ENCODE measurements around the gene NEURL3. TPM values are rescaled to one million over a fixed set of nuclear protein-coding genes. Genes with fewer than 3 reads are reported as not detected.
"Not testable (repeated sequence)": the region's sequence is repeated elsewhere in the genome, so short reads cannot be mapped to it uniquely, and the experiment has no call there.

The NEURL3 gene, protein sequence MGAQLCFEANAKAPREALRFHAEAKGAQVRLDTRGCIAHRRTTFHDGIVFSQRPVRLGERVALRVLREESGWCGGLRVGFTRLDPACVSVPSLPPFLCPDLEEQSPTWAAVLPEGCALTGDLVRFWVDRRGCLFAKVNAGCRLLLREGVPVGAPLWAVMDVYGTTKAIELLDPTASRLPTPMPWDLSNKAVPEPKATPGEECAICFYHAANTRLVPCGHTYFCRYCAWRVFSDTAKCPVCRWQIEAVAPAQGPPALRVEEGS
- 1 to 10 TPM in 3 of 4 donors, under 1 TPM in 1; 0.15 to 9.0 (median 4.0) TPM for polyA plus RNA-seq (ENCODE audit: insufficient read length in 4 of 4)

GRCh38 chr2:96505231-96505889 lies at the start of gene NEURL3:
Gene NEURL3, minus strand, starts transcription at chr2:96505357. Its CDS starts 71 bp downstream, at chr2:96505286.
- DNase-seq (ENCODE audit: low read depth in 4 of 4, low spot score in 3 of 4), result peak in 2 of 4 donors; percentile 48 to 66

DNA sequence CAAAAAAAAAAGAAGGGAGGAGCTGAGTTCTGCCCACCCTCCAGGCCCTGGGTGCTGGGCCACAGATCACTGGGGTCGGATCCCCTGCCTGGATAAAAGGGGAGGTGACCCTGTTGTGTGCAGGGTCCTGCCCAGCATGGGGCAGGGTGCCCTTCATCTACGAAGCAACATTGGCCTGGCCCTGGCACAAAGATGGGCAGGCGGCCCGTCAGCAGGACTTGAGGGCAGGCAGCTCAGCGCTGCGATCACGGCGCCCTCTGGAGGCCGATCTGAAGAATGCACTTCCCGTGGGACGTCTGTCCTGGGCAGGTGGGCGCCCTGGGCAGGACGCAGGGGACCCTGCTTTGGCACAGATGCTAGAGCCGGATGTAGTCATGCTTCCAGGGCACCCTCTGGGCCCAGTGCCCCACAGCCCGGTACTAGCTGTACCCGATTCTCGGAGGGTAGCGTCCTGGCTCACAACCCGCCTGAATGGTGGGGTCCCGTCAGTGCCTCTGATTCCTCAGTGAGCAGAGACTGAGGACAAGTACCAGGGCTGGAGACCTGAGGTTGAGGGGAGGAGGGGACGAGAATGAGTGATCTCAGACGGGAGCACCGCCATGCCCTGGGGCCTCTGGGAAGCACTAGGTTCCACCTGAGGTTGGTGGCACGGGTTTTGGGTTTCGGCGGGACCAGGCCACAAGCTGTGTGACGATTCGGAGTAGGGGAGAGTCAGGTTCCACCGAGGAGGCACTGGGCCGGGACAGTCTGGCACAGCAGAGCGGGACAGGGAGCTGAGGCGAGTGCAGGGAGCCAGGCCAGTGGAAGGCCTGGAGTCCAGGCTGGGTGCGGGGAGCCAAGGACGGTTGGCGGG lies 49.4 kb upstream of the NEURL3 start:
- no peak for DNase-seq (ENCODE audit: low read depth in 4 of 4, low spot score in 3 of 4)

DNA sequence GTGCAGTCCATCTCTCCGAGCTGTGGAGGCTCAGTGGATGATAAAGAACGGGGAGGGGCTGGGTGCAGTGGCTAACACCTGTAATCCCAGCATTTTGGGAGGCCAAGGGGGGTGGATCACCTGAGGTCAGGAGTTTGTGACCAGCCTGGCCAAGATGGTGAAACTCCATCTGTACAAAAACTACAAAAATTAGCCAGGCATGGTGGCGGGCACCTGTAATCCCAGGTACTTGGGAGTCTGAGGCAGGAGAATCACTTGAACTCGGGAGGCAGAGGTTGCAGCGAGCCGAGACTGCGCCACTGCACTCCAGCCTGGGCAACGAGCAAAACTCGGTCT lies 48.8 kb upstream of the NEURL3 start:
- DNase-seq (ENCODE audit: low read depth in 4 of 4, low spot score in 3 of 4), result not testable (repeated sequence)

GRCh38 chr2:96553176-96553956 lies 48.2 kb upstream of the NEURL3 start:
- DNase-seq (ENCODE audit: low read depth in 4 of 4, low spot score in 3 of 4), result no peak

DNA sequence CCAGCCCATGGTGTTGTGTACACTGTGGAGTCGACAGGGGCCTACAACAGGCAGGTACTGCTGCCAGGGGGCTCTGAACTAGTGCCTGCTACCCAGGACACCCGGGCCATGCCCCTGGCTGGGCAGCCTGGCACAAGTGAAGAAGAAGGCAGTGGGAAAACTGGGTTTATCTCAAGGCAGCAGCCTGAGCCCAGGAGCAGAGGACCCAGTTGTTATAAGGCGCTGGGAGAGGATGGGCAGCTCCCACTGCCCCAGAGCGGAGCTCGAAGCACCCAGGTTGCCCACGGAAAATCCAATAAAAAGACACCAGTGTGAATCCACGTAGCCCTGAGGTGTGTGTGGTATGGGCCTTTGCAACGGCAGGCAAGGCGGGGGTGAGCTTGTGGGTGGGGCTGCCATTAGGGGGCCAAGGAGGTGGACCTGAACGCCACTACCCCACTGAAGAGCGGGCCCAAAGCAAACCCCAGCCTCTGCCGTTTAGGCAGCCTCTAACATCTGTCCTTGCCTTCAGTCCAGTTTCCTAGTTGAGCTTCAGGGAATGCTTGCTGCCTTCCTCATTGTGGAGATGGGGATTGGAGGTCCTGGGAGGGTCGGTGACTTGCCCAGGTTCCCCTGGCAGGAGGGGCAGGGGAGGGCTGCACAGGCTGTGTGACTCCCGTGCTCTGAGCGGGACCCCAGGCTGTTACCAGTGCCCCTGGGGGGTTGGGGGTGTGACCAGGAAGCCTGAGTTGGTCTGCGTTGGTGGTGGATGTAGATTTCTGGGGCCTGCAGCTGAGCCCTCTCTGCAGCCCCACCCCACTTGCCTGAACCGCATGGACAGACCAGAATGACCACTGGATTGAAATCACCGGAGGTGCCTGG lies 47.4 kb upstream of the NEURL3 start:
- no peak for DNase-seq (ENCODE audit: low read depth in 4 of 4, low spot score in 3 of 4)

GRCh38 chr2:96551605-96552314 lies 46.6 kb upstream of the NEURL3 start:
- no peak for DNase-seq (ENCODE audit: low read depth in 4 of 4, low spot score in 3 of 4)

DNA sequence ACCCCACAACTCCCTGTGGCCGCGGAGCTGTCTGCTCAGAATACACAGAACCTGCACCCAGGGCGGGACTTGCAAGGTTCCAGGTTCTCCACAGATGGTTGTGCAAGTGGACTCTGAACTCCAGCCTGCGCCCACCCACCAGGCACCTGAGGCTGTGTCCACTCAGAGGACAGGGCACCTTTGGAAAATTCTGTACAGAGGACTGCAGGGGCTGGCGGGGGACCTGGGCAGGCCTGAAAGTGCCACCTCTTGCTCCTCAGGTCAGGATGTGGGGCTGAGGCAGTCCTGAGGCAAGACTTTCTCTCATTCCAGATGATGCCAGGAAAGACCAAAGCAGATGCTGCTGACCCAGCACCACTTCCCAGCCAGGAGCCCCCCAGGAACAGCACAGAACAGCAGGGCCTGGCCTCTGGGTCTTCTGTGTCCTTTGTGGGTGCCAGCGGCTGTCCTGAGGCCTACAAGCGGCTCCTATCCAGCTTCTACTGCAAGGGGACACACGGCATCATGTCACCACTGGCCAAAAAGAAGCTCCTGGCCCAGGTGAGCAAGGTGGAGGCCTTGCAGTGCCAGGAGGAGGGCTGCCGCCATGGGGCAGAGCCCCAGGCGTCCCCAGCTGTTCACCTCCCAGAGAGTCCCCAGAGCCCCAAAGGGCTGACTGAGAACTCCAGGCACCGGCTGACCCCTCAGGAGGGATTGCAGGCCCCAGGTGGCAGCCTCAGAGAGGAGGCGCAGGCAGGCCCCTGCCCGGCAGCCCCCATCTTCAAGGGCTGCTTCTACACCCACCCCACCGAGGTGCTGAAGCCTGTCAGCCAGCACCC lies 45.8 kb upstream of the NEURL3 start:
- DNase-seq (ENCODE audit: low read depth in 4 of 4, low spot score in 3 of 4), result no peak

DNA sequence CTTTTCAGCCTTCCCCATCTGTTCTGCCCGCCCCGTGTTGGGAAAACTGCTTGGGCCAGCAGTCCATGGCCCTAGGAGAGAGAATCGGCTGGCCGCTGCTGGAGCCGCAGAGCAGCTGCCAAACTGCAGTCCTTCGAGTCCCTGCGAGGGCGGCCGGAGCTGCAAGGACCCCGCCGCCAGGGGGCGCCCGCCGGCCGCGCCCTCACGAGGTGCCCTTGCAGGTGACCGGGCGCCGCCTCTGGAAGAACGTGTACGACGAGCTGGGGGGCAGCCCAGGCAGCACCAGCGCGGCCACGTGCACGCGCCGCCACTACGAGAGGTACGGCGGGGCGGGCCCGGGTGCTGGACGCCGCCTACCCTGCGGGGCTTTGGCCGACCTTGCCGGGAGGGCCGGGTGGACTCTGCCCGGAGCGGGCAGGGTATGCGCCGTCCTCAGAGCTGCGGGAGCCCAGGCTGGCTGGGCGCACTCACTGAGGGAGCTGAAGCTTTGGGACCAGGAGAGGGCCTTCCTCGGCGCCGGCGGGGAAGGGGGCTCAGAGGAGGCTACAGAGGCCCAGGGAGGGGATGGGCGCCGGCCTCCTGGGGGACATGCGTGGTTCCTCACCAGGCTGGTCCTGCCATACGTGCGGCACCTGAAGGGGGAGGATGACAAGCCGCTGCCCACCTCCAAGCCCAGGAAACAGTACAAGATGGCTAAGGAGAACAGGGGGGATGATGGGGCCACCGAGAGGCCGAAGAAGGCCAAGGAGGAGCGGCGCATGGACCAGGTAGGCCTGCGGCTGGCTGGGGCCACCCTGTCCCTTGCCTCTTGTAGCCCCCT lies 45.0 kb upstream of the NEURL3 start:
- DNase-seq (ENCODE audit: low read depth in 4 of 4, low spot score in 3 of 4), result no peak

DNA sequence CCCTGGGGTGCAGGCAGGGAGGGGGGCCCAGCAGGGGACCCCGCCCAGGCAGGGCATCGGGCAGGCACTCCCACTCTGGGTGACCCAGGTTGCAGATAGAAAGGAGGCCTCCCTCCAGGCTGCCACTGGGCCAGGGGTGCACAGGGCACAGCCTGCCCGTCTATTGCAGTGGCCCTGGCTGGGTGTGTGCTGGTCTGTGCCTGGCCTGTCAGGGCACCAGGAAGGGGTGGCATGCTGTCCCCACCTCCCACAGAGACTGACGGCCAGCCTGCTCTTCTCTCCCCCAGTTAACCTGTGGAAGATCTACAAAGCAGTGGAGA lies 44.3 kb upstream of the NEURL3 start:
- no peak for DNase-seq (ENCODE audit: low read depth in 4 of 4, low spot score in 3 of 4)

DNA sequence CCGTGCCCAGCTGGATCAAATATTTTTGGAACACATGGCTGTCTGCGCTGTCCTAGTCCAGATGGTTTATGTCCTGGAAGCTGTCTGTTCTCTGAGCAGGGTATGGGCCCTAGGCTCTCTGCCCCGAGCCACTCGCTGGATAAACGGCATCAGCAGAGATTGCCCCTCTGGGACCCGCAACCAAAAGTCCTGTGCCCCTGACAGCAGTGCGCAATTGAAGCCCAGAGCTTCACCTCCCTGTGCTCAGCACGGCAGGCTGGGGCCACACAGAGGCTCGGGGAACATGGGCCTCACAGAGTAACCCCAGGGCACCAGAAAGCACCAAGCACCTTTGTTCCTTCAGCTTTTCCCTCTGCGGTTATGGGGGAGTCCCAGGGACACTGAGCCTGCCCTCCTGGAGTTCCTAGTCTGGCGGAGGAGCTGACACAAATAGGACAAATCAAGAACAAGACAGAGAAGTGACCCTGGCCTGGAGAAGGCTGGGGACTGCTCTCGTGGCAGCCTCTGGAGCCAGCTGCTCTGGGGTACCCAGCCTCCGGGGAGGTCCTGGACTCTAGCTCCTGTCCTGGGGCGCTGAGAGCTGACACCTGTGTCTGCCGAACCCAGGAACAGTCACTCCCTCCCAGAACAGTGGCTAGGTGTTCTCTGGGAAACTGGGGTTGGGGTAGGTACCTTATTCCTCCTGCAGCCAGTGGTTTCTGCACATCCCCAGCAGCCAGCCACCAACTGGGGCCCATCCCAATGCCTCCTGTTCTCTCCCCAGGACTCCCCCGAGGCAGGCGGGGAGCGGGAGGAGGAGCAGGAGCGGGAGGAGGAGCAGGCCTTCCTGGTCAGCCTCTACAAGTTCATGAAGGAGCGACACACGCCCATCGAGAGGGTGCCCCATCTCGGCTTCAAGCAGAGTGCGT lies 43.7 kb upstream of the NEURL3 start:
- DNase-seq (ENCODE audit: low read depth in 4 of 4, low spot score in 3 of 4), result no peak

DNA sequence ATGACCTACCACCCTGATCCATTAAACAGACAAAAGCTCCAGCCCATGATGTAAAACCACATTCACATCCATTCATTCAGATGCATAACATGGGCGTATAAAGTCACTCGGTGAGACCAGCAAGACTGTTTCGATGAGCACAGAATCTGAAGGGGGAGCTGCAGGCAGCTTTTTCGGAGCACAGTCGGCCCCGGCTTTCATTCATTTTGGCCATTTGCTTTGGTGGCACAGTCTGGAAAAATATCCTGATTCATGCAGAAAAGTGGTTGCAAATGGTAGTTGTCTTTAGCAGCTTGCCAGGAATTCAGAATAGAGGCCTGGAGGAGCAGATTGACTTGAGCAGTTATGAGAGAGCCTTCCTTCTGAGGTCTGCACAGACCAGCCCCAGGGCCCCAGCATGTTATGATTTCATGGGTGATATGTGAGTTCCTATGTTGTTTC lies 42.6 kb upstream of the NEURL3 start:
- DNase-seq (ENCODE audit: low read depth in 4 of 4, low spot score in 3 of 4), result no peak

DNA sequence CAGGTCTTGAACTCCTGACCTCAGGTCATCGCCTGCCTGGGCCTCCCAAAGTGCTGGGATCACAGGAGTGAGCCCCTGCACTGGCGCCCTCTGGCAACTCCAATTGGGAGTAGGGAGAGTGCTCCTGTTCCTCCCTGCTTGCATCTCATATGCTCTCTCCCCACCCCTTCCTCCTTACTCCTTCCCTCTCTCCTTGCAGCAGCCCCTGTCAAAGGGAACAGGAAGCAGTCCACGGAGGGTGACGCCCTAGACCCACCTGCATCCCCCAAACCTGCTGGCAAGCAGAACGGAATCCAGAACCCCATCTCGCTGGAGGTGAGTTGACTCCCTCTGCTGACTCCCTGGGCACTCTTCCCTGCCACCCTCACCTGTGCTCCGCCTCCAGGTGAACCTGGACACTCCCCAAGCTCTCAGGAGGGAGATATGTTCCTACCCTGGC lies 42.1 kb upstream of the NEURL3 start:
- no peak for DNase-seq (ENCODE audit: low read depth in 4 of 4, low spot score in 3 of 4)

DNA sequence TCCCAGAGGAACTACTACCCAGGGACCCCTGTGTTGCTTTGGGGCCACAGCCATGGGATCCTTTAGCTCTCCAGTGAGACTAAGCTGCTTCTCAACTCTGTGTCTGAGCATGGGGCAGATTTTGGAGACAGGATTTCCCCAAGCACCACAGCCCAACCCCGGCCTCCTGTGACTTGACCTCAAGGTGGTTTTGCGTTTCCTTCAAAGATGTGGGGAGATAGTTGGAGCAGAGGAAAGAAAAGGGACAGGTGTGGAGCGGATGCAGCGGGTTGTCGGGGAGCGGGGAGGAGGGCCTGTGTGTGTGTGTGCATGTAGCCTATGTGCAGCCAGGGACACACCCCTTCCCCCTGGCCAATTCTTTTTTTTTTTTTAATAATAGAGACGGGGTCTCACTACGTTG lies 41.6 kb upstream of the NEURL3 start:
- no peak for DNase-seq (ENCODE audit: low read depth in 4 of 4, low spot score in 3 of 4)

- no peak for DNase-seq (ENCODE audit: low read depth in 4 of 4, low spot score in 3 of 4)
These were observed 41.2 kb upstream of the NEURL3 start for GRCh38 chr2:96546321-96546720.

DNA sequence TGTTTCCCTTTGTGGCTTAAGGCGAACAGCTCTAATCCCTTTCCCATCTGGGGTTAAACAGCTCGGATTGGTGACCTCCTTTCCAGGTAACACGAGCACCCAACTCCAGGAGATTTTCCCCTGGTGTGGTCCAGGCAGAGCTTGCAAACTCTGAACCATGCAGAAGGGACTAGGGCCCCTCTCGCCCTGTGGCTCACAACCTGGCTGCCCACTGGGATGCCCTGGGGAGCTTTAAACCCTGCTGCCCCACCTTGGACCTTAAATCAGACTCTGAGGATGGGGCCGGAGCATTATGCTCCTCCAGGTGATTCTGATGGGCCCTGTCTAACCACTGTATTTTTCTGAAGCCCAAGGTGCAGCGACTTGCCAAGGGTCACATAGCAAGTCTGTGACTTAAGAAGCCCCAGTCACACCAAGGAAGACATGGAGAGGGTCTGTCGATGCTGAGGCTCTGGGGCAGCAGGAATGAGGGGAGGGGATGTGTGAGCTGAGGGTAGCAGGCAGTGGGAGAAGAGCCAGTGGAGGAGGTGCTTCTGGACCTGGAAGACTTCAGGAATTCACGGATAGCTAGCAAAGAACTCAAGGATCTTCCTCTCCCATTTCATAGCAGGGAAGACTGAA lies 37.3 kb upstream of the NEURL3 start:
- no peak for DNase-seq (ENCODE audit: low read depth in 4 of 4, low spot score in 3 of 4)

Measured in left renal pelvis (tissue), 4 donors.